DOHH2 (cell line): ENCODE measurements around the gene UBE2I.

Experiments used
- H3F3A ChIP-seq: fragments of 200-600 bp; sonication (generic), shearing (Covaris generic); 2 replicates; pipeline ENCODE4 v1.6.0; 2016; ENCODE audit warnings: antibody characterized with exemption, mild to moderate bottlenecking; ENCODE audit not compliant: control insufficient read depth, insufficient read depth
- H3K27ac ChIP-seq: fragments of 200-600 bp; sonication (generic); 2 replicates; pipeline ENCODE4 v1.5.1; 2014; ENCODE audit warnings: low read depth, mild to moderate bottlenecking, low read length, moderate library complexity
- H3K27me3 ChIP-seq: fragments of 200-600 bp; sonication (generic); 2 replicates; pipeline ENCODE4 v1.6.1; 2014; ENCODE audit warnings: mild to moderate bottlenecking, low read length, mixed read lengths; ENCODE audit not compliant: control insufficient read depth
- H3K36me3 ChIP-seq: fragments of 200-600 bp; sonication (generic); 2 replicates; pipeline ENCODE4 v1.6.1; 2014; ENCODE audit warnings: mild to moderate bottlenecking, low read length, moderate library complexity, mixed read lengths; ENCODE audit not compliant: control insufficient read depth
- H3K4me1 ChIP-seq: fragments of 200-600 bp; sonication (generic); 2 replicates; pipeline ENCODE4 v1.6.1; 2014; ENCODE audit warnings: mild to moderate bottlenecking, low read length, mixed read lengths; ENCODE audit not compliant: control insufficient read depth
- H3K4me2 ChIP-seq: fragments of 200-600 bp; sonication (generic); 2 replicates; pipeline ENCODE4 v1.6.0; 2014; ENCODE audit warnings: mild to moderate bottlenecking, low read length, moderate library complexity
- H3K4me3 ChIP-seq: fragments of 200-600 bp; sonication (generic); 2 replicates; pipeline ENCODE4 v1.5.1; 2014; ENCODE audit warnings: mild to moderate bottlenecking, low read length, mixed read lengths
- H3K79me2 ChIP-seq: fragments of 200-600 bp; sonication (generic); 2 replicates; pipeline ENCODE4 v1.6.1; 2014; ENCODE audit warnings: mild to moderate bottlenecking, low read length, mixed read lengths; ENCODE audit not compliant: control insufficient read depth
- H3K9me2 ChIP-seq: fragments of 200-600 bp; sonication (generic); replicated peaks from 2 replicates; pipeline ENCODE4 v1.6.1; 2014; ENCODE audit warnings: mild to moderate bottlenecking, low read length, mixed read lengths; ENCODE audit not compliant: control insufficient read depth
- H3K9me3 ChIP-seq: fragments of 200-600 bp; sonication (generic); 2 replicates; pipeline ENCODE4 v1.6.1; 2014; ENCODE audit warnings: antibody characterized with exemption, low read length, mixed read lengths; ENCODE audit not compliant: control insufficient read depth, insufficient read depth
- H4K20me1 ChIP-seq: fragments of 200-600 bp; sonication (generic); 2 replicates; pipeline ENCODE4 v1.6.0; 2014; ENCODE audit warnings: low read depth, mild to moderate bottlenecking, antibody characterized with exemption, low read length, moderate library complexity; ENCODE audit not compliant: control insufficient read depth, insufficient read depth
- EZH2phosphoT487 ChIP-seq: fragments of 200-600 bp; sonication (generic); IDR thresholded peaks from 2 replicates; pipeline ENCODE4 v1.6.1; 2017; ENCODE audit warnings: borderline replicate concordance, mild to moderate bottlenecking, antibody characterized with exemption, low read length, moderate library complexity, mixed read lengths
- TF ChIP-seq, protein P1 (sequence below): fragments of 200-600 bp; sonication (generic); IDR thresholded peaks from one replicate; pipeline ENCODE4 v1.5.1; 2014; ENCODE audit warnings: antibody characterized with exemption, mild to moderate bottlenecking, low read depth, low read length; ENCODE audit not compliant: poor library complexity, severe bottlenecking

UBE2I gene

GRCh38 chr16:1308977-1309885, at the start of gene UBE2I:
TSS of gene UBE2I (plus strand) at chr16:1309636. CDS start at chr16:1314031, 4,395 bp downstream.
- Histone ChIP-seq H3K27ac (peak within 1 kb of the TSS; percentile 74), H3K36me3 (peaks cover 42% of the 10 kb centered on the region), H3K9me3 (no peaks in the 10 kb centered on the region; the same call in 1 of the 2 replicates), H3K79me2 (peaks cover 44% of the 10 kb centered on the region), H4K20me1 (peaks cover 28% of the 10 kb centered on the region), H3F3A (peaks cover 4% of the 10 kb centered on the region), H3K9me2 (no peaks in the 10 kb centered on the region), H3K4me2 (peak within 1 kb of the TSS; percentile 92), H3K27me3 (no peaks in the 10 kb centered on the region), H3K4me3 (peak within 1 kb of the TSS; percentile 93), H3K4me1 (peaks cover 42% of the 10 kb centered on the region)
- no peak; the same call in 1 of the 2 replicates for TF ChIP-seq EZH2phosphoT487
- TF ChIP-seq, protein P1, sequence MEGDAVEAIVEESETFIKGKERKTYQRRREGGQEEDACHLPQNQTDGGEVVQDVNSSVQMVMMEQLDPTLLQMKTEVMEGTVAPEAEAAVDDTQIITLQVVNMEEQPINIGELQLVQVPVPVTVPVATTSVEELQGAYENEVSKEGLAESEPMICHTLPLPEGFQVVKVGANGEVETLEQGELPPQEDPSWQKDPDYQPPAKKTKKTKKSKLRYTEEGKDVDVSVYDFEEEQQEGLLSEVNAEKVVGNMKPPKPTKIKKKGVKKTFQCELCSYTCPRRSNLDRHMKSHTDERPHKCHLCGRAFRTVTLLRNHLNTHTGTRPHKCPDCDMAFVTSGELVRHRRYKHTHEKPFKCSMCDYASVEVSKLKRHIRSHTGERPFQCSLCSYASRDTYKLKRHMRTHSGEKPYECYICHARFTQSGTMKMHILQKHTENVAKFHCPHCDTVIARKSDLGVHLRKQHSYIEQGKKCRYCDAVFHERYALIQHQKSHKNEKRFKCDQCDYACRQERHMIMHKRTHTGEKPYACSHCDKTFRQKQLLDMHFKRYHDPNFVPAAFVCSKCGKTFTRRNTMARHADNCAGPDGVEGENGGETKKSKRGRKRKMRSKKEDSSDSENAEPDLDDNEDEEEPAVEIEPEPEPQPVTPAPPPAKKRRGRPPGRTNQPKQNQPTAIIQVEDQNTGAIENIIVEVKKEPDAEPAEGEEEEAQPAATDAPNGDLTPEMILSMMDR = no peak

DNA sequence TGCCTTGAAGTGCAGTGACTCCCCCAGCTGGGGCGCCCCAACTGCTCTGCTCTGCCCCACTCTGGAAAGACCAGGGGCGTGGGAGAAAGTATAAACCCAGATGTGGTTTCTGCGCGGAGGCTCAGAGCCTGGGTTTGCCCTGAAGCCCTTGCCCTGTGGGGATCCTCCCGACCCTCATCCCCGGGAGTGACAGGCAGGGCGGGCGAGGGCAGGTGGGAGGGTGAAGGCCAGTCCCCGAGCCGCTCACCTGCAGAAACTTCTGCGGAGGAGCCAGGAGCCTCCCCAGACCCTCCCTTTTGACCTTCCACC, 49.7 kb upstream of the UBE2I start:
- Histone ChIP-seq H3K79me2 (no peaks in the 10 kb centered on the region), H3F3A (no peaks in the 10 kb centered on the region), H3K27me3 (peaks cover 5% of the 10 kb centered on the region; the same call in 1 of the 2 replicates), H3K4me2 (no peak overlapping the region), H3K36me3 (no peaks in the 10 kb centered on the region), H3K9me3 (peaks cover 6% of the 10 kb centered on the region; the same call in 1 of the 2 replicates), H3K9me2 (no peaks in the 10 kb centered on the region), H3K27ac (no peak overlapping the region), H3K4me3 (no peak overlapping the region), H4K20me1 (no peaks in the 10 kb centered on the region), H3K4me1 (no peaks in the 10 kb centered on the region)
- TF ChIP-seq EZH2phosphoT487 = no peak
- TF ChIP-seq, protein P1 = no peak

DNA sequence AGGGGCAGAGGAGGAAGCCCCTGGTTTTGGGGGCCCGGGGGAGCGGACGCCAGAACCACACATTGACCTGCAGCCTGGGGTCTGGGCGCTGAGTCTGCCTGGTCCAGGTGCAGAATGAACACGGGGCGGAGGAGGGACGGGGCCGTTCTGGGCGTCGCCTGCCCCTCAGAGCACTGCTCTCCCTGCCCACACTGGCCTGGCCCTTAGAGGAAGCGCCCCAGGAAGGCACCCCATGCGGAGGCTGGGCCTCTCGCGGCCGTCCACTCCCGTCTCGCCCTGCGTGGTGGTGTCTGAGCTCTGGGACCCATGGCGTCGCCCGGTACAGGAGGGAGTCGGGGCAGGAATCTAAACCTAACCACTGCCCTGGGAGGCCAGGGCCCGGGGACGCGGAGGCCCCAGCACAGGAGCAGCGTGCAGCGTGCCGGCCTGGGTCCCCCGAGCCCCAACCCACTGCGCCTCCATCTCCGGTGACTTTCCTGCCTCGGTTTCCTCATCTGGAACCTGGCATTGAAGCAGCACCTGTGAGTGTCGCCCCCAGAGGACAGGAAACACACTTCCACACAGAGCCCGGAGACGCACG, 49.2 kb upstream of the UBE2I start:
- TF ChIP-seq, protein P1 = no peak
- TF ChIP-seq EZH2phosphoT487 = no peak

More for the DNA sequence above, 49.2 kb upstream of the UBE2I start:
- no peaks in the 10 kb centered on the region for H3K9me2 ChIP-seq
- no peak overlapping the region for H3K4me2 ChIP-seq
- H3K36me3 ChIP-seq = no peaks in the 10 kb centered on the region
- no peak overlapping the region for H3K27ac ChIP-seq
- H3K4me3 ChIP-seq = no peak overlapping the region
- no peaks in the 10 kb centered on the region for H4K20me1 ChIP-seq
- H3K9me3 ChIP-seq = peaks cover 6% of the 10 kb centered on the region; the same call in 1 of the 2 replicates
- no peaks in the 10 kb centered on the region for H3K4me1 ChIP-seq
- no peaks in the 10 kb centered on the region for H3K79me2 ChIP-seq
- peaks cover 5% of the 10 kb centered on the region; the same call in 1 of the 2 replicates for H3K27me3 ChIP-seq
- no peaks in the 10 kb centered on the region for H3F3A ChIP-seq
